Kidney tubule cell (primary cell): ENCODE results near the gene ITFG1.
"Not testable (repeated sequence)": the region's sequence is repeated elsewhere in the genome, so short reads cannot be mapped to it uniquely, and the experiment has no call there.

ENCODE experiments used
- DNase-seq: peaks from one replicate; pipeline ENCODE4 v3.0.0-alpha.2; 2018; ENCODE audit warnings: low spot score

Gene ITFG1

DNA sequence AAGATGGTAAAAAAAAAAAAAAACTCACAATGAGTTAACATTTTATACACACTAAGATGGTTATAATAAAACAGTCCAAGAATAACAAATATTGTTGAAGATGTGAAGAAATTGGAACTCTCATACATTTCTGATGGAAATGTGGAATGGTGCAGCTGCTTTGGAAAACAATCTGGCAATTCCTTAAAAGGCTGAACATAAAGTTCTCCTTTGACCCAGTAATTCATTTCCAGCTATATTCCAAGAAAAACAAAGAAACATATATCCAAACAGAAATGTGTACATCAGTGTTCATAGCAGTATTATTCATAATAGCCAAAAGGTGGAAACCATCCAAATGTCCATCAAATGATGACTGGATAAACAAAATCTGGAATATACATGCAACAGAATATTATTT lies 219.8 kb downstream of the ITFG1 start:
- no peak for DNase-seq

- no peak for DNase-seq
Observed at GRCh38 chr16:47236716-47237115, 224.1 kb downstream of the ITFG1 start.

GRCh38 chr16:47230296-47230695 lies 230.6 kb downstream of the ITFG1 start:
- DNase-seq = no peak

GRCh38 chr16:47229053-47230050 lies 231.5 kb downstream of the ITFG1 start:
- DNase-seq = no peak

DNA sequence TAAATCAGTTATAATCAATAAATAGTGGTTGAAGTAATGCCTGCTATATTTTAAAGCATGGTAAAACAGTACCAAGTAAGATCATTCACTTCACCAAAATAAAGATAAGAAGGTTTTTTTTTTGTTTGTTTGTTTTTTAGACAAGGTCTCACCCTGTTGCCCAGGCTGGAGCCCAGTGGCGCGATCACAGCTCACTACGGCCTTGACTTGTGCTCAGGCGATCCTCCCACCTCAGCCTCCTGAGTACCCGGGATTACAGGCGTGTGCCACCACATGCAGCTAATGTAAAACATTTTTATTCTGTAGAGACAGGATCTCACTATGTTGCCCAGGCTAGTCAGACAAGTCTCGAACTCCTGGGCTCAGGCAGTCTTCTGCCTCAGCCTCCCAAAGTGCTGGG lies 232.6 kb downstream of the ITFG1 start:
- no peak for DNase-seq

GRCh38 chr16:47213761-47214440 lies 247.0 kb downstream of the ITFG1 start:
- peak; percentile 8 for DNase-seq

- DNase-seq = no peak
Observed at GRCh38 chr16:47211218-47211617, 249.6 kb downstream of the ITFG1 start.

GRCh38 chr16:47204736-47205504 lies 255.9 kb downstream of the ITFG1 start:
- no peak for DNase-seq

DNA sequence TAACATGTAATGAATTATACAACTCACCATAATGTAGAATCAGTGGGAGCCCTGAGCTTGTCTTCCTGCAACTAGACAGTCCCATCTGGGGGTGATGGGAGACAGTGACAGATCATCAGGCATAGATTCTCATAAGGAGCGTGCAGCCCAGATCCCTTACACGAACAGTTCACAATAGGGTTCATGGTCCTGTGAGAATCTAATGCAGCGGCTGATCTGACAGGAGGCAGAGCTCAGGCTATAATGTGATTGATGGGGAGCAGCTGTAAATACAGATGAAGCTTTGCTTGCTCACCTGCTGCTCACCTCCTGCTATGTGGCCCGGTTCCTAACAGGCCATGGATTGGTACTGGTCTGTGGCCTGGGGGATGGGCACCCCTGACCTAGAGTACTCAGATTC lies 257.4 kb downstream of the ITFG1 start:
- not testable (repeated sequence) for DNase-seq

- DNase-seq = no peak
Observed at GRCh38 chr16:47198180-47198575, 262.7 kb downstream of the ITFG1 start.

- no peak for DNase-seq
Observed at GRCh38 chr16:47197536-47198179, 263.2 kb downstream of the ITFG1 start.

GRCh38 chr16:47196457-47196856 lies 264.4 kb downstream of the ITFG1 start:
- DNase-seq = no peak

GRCh38 chr16:47182318-47182717 lies 278.5 kb downstream of the ITFG1 start:
- DNase-seq = no peak

GRCh38 chr16:47181066-47181465 lies 279.8 kb downstream of the ITFG1 start:
- not testable (repeated sequence) for DNase-seq

DNA sequence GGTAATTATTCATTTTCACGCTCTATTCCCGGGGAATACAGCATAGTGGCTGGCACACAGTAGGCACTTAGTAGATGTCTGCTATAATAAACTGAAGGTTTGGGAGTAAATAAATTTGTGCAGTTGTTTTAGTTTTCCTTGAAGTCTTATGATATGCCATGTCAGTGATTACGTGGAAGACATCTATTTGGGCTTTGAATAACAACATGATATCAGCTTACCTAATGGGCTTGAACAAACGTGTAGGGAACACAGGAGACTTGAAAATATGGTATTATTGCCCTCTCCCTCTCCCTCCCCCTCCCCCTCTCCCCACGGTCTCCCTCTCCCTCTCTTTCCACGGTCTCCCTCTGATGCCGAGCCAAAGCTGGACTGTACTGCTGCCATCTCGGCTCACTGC lies 280.8 kb downstream of the ITFG1 start:
- no peak for DNase-seq

DNA sequence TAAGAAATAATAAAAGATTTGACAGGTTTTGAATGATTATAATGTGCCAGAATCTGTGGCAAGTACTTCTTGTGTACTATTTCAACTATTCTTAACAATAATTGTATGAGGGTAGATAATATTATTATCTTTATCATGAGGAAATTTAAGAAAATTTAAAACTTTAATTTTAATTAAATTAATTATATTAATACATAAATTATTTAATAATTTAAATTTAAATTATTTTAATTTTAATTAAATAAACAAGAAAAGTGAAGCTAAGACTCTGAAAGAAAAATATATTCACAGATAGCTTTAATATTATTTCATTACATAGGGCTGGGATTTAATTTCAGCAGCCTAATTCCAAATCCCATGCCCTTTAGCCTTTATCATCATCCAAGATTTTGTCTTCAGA lies 285.7 kb downstream of the ITFG1 start:
- DNase-seq = no peak

DNA sequence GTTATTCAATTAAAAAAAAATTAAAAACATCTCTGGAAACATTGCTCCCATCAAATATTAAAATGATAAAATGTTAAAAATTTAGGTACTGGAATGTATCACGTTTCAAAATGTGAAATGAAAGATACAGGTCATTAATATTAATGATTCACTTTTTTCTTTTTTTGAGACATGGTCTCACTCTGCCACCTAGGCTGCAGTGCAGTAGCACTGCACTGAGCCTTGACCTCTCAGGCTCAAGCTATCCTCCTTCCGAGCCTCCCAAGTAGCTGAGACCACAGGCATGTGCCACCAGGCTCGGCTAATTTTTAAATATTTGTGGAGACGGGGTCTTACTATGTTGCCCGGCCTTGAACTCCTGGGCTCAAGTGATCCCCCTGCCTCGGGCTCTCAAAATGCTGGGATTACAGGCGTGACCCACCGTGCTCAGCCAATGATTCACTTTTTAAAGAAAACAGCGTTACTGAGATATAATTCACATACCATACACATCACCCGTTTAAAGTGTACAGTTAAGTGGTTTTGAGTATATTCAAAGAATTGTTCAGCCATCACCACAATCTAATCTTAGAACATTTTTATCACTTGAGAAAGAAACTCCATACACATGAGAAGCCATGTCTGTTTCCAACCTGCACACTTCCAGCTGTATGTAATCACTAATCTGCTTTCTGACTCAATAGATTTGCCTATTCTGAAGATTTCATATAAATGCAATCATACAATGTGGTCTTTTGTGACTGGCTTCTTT lies 298.0 kb downstream of the ITFG1 start:
- no peak for DNase-seq

GRCh38 chr16:47161464-47161863 lies 299.4 kb downstream of the ITFG1 start:
- DNase-seq = no peak

DNA sequence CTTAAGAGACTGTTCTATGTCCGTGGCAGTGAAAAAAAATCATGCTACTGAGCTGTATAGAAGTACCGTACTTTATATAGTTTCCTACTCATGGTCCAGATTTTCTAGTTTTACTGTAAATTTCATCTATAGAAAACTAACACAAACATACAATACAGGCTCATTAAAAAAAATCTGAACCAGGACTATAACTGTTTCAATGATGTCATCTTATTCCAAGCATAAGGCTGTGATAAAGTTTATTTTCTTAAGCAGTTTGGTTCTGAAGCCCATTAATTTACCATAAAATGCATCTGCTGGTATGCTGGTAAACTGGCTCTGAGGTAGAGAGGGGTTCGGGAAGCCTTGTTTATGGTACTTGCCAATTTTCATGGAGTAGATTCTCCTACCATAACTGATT lies 300.4 kb downstream of the ITFG1 start:
- no peak for DNase-seq

DNA sequence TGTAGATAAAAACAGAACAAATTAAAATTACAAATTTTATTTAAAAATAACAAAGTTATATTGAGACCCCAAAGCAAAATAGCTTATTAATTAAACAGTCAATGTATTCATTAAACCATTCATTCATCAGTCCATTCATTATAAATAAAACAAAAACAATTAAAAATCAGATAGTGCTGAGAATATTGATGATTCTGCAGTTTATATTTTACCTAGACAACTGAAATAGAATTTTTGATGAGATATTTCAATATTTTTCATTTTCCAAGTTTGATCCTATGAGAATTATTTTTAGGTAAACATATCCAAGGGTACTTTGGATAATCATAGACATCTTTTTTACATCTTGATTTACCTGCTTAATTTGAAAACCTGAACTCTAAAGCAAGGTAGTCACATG lies 301.9 kb downstream of the ITFG1 start:
- DNase-seq = no peak

GRCh38 chr16:47156680-47157215 lies 304.1 kb downstream of the ITFG1 start:
- DNase-seq = no peak
